GM23338 (cell line): Measurements from ENCODE around the gene RAB43. TPM values are rescaled to one million over a fixed set of nuclear protein-coding genes. Genes with fewer than 3 reads are reported as not detected.

Experiments used
- ATAC-seq: fragments of 200-7000 bp; cut with Tn5 transposase; 3 replicates; pipeline ENCODE4 v1.9.1; 2020
- DNase-seq: peaks from one replicate; pipeline ENCODE4 v3.0.0-alpha.2; 2015; ENCODE audit warnings: low spot score
- H2AFZ ChIP-seq: fragments of 200-600 bp; sonication (generic); 2 replicates; pipeline ENCODE4 v1.8.0; 2016; ENCODE audit warnings: antibody characterized with exemption, mild to moderate bottlenecking, moderate library complexity
- H3F3A ChIP-seq: fragments of 200-600 bp; sonication (generic); replicated peaks from 2 replicates; pipeline ENCODE4 v1.8.0; 2017; ENCODE audit warnings: antibody characterized with exemption, mixed run types, low read depth
- H3K27ac ChIP-seq: fragments of 200-600 bp; sonication (generic); 2 replicates; pipeline ENCODE4 v1.6.1; 2016; ENCODE audit warnings: low read depth
- H3K27me3 ChIP-seq: fragments of 200-600 bp; sonication (generic); 2 replicates; pipeline ENCODE4 v1.8.0; 2016; ENCODE audit warnings: mild to moderate bottlenecking, mixed run types, moderate library complexity; ENCODE audit not compliant: insufficient read depth
- H3K36me3 ChIP-seq: fragments of 200-600 bp; sonication (generic); 2 replicates; pipeline ENCODE4 v1.8.0; 2016; ENCODE audit warnings: mild to moderate bottlenecking; ENCODE audit not compliant: insufficient read depth
- H3K4me1 ChIP-seq: fragments of 200-600 bp; sonication (generic); 2 replicates; pipeline ENCODE4 v1.8.0; 2016; ENCODE audit warnings: mild to moderate bottlenecking, moderate library complexity; ENCODE audit not compliant: insufficient read depth
- H3K4me2 ChIP-seq: fragments of 200-600 bp; sonication (generic); 2 replicates; pipeline ENCODE4 v1.7.1; 2017; ENCODE audit warnings: mixed run types
- H3K4me3 ChIP-seq: fragments of 200-600 bp; sonication (generic); 2 replicates; pipeline ENCODE4 v1.6.1; 2016; ENCODE audit warnings: mixed run types
- H3K79me2 ChIP-seq: fragments of 200-600 bp; sonication (generic); replicated peaks from 2 replicates; pipeline ENCODE4 v1.8.0; 2017; ENCODE audit warnings: mild to moderate bottlenecking; ENCODE audit not compliant: insufficient read depth
- H3K9me2 ChIP-seq: fragments of 200-600 bp; sonication (generic); 2 replicates; pipeline ENCODE4 v1.8.0; 2017; ENCODE audit not compliant: insufficient read depth
- H4K20me1 ChIP-seq: fragments of 200-600 bp; sonication (generic); replicated peaks from 2 replicates; pipeline ENCODE4 v1.8.0; 2017; ENCODE audit warnings: mild to moderate bottlenecking; ENCODE audit not compliant: insufficient read depth
- H3K27ac Mint-ChIP-seq: 2 replicates; pipeline ENCODE4 v1.8.0; 2020; ENCODE audit warnings: inconsistent platforms, mild to moderate bottlenecking, moderate library complexity, mixed read lengths
- H3K27me3 Mint-ChIP-seq: 3 replicates; pipeline ENCODE4 v1.8.0; 2022; ENCODE audit warnings: low read depth, mild to moderate bottlenecking, moderate library complexity, mixed read lengths, inconsistent platforms; ENCODE audit not compliant: insufficient read depth, poor library complexity
- H3K36me3 Mint-ChIP-seq: 3 replicates; pipeline ENCODE4 v1.8.0; 2021; ENCODE audit warnings: low read depth, mild to moderate bottlenecking, inconsistent platforms, moderate library complexity, mixed read lengths
- H3K4me1 Mint-ChIP-seq: 3 replicates; pipeline ENCODE4 v1.8.0; 2020; ENCODE audit warnings: mild to moderate bottlenecking, inconsistent platforms, mixed read lengths
- H3K4me3 Mint-ChIP-seq: 3 replicates; pipeline ENCODE4 v1.8.0; 2021; ENCODE audit warnings: moderate library complexity, mild to moderate bottlenecking, inconsistent platforms, mixed read lengths
- H3K9me3 Mint-ChIP-seq: 3 replicates; pipeline ENCODE4 v1.8.0; 2020; ENCODE audit warnings: moderate library complexity, mild to moderate bottlenecking, inconsistent platforms, mixed read lengths
- CREB1 ChIP-seq: fragments of 250-450 bp; sonication (Bioruptor Pico); IDR thresholded peaks from 2 replicates; pipeline ENCODE4 v1.5.0; 2020; ENCODE audit warnings: low read depth, mild to moderate bottlenecking, moderate library complexity
- EZH2 ChIP-seq: fragments of 200-600 bp; sonication (generic); IDR thresholded peaks from one replicate; pipeline ENCODE4 v1.8.0; 2017; ENCODE audit warnings: antibody characterized with exemption, mild to moderate bottlenecking, low read depth; ENCODE audit not compliant: unreplicated experiment
- JUNB ChIP-seq: IDR thresholded peaks from one replicate; pipeline ENCODE4 v1.6.1; 2016; ENCODE audit warnings: antibody characterized with exemption; ENCODE audit not compliant: unreplicated experiment
- NANOG ChIP-seq: IDR thresholded peaks from 2 replicates; pipeline ENCODE4 v1.6.1; 2016; ENCODE audit warnings: antibody characterized with exemption, borderline replicate concordance
- POLR2AphosphoS5 ChIP-seq: IDR thresholded peaks from 2 replicates; pipeline ENCODE4 v1.6.1; 2016; ENCODE audit warnings: antibody characterized with exemption, low read depth
- REST ChIP-seq: IDR thresholded peaks from one replicate; pipeline ENCODE4 v1.6.1; 2018; ENCODE audit warnings: antibody characterized with exemption; ENCODE audit not compliant: unreplicated experiment
- STAT1 ChIP-seq: IDR thresholded peaks from one replicate; pipeline ENCODE4 v1.6.1; 2016; ENCODE audit warnings: antibody characterized with exemption; ENCODE audit not compliant: unreplicated experiment
- ZNF114 ChIP-seq: fragments of 250-450 bp; sonication (Bioruptor Pico); IDR thresholded peaks from 2 replicates; pipeline ENCODE4 v1.5.0; 2020; ENCODE audit warnings: mild to moderate bottlenecking, moderate library complexity
- ZNF331 ChIP-seq: fragments of 250-450 bp; sonication (Bioruptor Pico); IDR thresholded peaks from 2 replicates; pipeline ENCODE4 v1.5.0; 2020; ENCODE audit warnings: low read depth, mild to moderate bottlenecking, moderate library complexity
- ZNF462 ChIP-seq: fragments of 250-450 bp; sonication (Bioruptor Pico); IDR thresholded peaks from 2 replicates; pipeline ENCODE4 v1.5.0; 2020; ENCODE audit warnings: mild to moderate bottlenecking, moderate library complexity
- polyA plus RNA-seq: library from polyadenylated mRNA; unstranded; fragments of >200 nt; fragmentation: Nextera tagmentation; extraction: Ambion mirVana; gene quantifications from 2 replicates; pipeline ENCODE4 v1.2.1, GENCODE V29; 2016
- total RNA-seq: library from RNA; depleted of rRNA; stranded (reverse); fragments of >200 nt; shearing (Covaris generic); gene quantifications from 2 replicates; pipeline ENCODE4 v1.2.3, GENCODE V29; 2014

Gene RAB43
- total and polyA plus RNA-seq, 2 experiments from 2014 or later = 5.7 to 37.0 TPM

GRCh38 chr3:129077222-129077621 is 44.4 kb downstream of the RAB43 start:
- Histone ChIP-seq H3K4me3 (no peak overlapping the region), H3K27ac (no peak overlapping the region), H3K9me2 (no peaks in the 10 kb centered on the region), H3K4me2 (no peak overlapping the region), H3K36me3 (no peaks in the 10 kb centered on the region), H3K4me1 (no peaks in the 10 kb centered on the region), H3F3A (no peaks in the 10 kb centered on the region), H3K27me3 (no peaks in the 10 kb centered on the region), H2AFZ (no peak overlapping the region), H3K79me2 (no peaks in the 10 kb centered on the region), H4K20me1 (no peaks in the 10 kb centered on the region)
- Mint-ChIP-seq H3K4me3 (no peak overlapping the region), H3K27ac (no peak overlapping the region), H3K9me3 (no peaks in the 10 kb centered on the region), H3K36me3 (no peaks in the 10 kb centered on the region), H3K4me1 (no peaks in the 10 kb centered on the region), H3K27me3 (peaks cover 5% of the 10 kb centered on the region)
- no peak for DNase-seq
- no peak for ATAC-seq
- no peak for TF ChIP-seq CREB1 (CRISPR knock-in tag)

GRCh38 chr3:129070086-129070885 is 51.3 kb downstream of the RAB43 start:
- H3K27ac Mint-ChIP-seq = no peak overlapping the region
- H3K4me1 ChIP-seq = no peaks in the 10 kb centered on the region
- H2AFZ ChIP-seq = no peak overlapping the region
- no peaks in the 10 kb centered on the region for H3K9me2 ChIP-seq
- no peak overlapping the region for H3K4me3 ChIP-seq
- H3K36me3 Mint-ChIP-seq = no peaks in the 10 kb centered on the region; the same call in 2 of the 3 replicates
- no peaks in the 10 kb centered on the region for H3K79me2 ChIP-seq
- H3K27me3 Mint-ChIP-seq = peaks cover 5% of the 10 kb centered on the region
- H3K4me1 Mint-ChIP-seq = no peaks in the 10 kb centered on the region; the same call in 2 of the 3 replicates
- no peak overlapping the region for H3K4me3 Mint-ChIP-seq
- H3K9me3 Mint-ChIP-seq = peaks cover 4% of the 10 kb centered on the region; the same call in 2 of the 3 replicates
- DNase-seq (no peak), ATAC-seq (no peak)
- H3K27ac ChIP-seq = no peak overlapping the region
- H3K4me2 ChIP-seq = no peak overlapping the region
- H4K20me1 ChIP-seq = no peaks in the 10 kb centered on the region
- peaks cover 9% of the 10 kb centered on the region for H3K27me3 ChIP-seq
- no peaks in the 10 kb centered on the region for H3K36me3 ChIP-seq
- no peaks in the 10 kb centered on the region for H3F3A ChIP-seq
- no peak for TF ChIP-seq JUNB
- no peak for TF ChIP-seq ZNF114 (CRISPR knock-in tag)
- no peak for TF ChIP-seq NANOG
- TF ChIP-seq CREB1 (CRISPR knock-in tag) = no peak
- TF ChIP-seq EZH2 = no peak
- no peak for TF ChIP-seq STAT1
- no peak for TF ChIP-seq POLR2AphosphoS5
- no peak for TF ChIP-seq REST
- no peak for TF ChIP-seq ZNF331 (CRISPR knock-in tag)
- TF ChIP-seq ZNF462 = no peak
